GM12874 (cell line): Measurements from ENCODE around the gene F2RL3.

Experiments
- TF ChIP-seq, protein P1 (sequence below): IDR thresholded peaks from 2 replicates; pipeline ENCODE4 v1.5.1; 2011; ENCODE audit warnings: low read depth, mild to moderate bottlenecking, control low read depth, low read length, moderate library complexity; ENCODE audit not compliant: insufficient read depth

F2RL3 gene

DNA sequence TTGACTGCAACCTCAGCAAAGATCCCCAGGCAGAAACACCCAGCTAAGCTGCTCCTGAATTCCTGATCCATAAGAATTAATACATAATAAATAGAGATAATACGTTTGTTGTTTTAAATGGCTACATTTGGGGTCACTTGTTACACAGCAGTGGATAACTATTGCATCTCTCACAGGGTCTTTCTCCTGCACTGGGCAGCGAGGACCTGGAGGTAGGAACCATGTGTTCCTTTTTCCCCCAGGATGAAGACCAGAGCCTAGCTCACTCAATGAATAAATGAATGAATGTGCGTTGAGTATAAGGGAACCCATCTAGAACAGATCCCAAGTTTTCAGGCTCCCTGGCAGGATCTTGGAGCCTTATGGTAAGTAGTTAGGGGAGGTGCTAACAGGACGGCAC is 30.7 kb downstream of the F2RL3 start:
- TF ChIP-seq, protein P1, sequence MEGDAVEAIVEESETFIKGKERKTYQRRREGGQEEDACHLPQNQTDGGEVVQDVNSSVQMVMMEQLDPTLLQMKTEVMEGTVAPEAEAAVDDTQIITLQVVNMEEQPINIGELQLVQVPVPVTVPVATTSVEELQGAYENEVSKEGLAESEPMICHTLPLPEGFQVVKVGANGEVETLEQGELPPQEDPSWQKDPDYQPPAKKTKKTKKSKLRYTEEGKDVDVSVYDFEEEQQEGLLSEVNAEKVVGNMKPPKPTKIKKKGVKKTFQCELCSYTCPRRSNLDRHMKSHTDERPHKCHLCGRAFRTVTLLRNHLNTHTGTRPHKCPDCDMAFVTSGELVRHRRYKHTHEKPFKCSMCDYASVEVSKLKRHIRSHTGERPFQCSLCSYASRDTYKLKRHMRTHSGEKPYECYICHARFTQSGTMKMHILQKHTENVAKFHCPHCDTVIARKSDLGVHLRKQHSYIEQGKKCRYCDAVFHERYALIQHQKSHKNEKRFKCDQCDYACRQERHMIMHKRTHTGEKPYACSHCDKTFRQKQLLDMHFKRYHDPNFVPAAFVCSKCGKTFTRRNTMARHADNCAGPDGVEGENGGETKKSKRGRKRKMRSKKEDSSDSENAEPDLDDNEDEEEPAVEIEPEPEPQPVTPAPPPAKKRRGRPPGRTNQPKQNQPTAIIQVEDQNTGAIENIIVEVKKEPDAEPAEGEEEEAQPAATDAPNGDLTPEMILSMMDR, result no peak

DNA sequence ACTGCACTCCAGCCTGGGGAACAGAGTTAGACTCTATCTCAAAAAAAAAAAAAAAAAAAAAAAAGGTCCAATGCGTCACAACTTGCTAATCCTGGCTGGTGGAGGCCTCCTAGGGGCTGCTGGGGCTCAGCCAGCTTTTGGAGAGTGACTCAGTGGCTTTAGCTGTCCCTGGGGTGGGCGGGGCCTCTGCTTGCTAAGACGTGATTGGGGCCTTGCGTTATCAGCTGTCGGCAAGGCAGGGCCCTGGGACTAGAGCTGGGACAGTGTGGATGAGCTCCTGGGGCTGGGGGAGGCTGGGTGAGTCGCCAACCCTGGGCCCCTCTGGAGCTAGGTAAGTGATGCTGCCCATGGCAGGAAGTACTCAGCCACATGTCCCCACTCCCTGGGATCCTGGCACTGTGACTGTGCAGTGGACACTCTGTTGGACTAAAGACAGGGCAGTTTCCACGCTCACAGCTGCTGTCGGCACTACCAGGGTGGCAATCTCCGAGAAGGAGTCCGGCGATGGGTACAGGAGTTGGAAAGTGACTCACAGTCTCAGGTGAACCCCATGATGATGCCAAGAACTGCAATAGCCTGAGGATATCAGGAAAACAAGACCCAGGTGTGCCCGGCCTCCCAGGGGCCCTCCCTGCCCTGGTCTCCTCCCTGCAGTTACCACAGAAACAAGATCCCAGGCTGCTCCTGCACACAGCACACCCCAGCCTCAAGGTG is 32.2 kb downstream of the F2RL3 start:
- TF ChIP-seq, protein P1, result no peak

DNA sequence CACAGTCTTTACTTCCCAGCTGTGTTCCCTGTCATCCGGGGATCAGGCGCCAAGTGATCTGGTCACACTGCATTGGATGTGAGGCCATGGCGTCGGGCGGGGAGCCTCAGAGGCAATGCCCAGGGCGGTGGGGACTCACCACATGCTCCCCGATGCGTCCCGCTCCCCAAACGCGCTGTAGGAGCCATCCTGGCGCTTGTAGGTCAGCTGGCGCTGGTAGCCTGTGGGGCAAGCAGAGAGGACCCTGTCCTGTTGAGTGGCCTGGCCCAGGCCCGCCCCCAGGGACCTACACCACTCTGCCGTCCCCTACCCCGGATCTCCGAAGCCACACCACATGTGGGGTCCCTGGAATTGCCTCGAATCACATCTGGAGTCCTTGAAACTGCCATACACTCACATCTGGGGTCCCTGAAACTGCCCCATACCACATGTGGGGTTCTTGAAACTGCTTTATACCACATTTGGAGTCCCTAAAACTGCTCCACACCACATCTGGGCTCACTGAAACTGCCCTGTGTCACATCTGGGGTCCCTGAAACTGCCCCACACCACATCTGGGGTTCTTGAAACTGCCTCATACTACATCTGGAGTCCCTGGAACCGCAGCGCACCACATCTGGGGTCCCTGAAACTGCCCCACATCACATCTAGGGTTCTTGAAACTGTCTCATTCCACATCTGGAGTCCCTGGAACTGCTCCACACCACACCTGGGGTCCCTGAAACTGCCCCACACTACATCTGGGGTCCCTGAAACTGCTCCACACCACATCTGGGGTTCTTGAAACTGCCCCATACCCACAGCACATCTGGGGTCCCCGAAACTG is 33.2 kb downstream of the F2RL3 start:
- TF ChIP-seq, protein P1, result no peak

DNA sequence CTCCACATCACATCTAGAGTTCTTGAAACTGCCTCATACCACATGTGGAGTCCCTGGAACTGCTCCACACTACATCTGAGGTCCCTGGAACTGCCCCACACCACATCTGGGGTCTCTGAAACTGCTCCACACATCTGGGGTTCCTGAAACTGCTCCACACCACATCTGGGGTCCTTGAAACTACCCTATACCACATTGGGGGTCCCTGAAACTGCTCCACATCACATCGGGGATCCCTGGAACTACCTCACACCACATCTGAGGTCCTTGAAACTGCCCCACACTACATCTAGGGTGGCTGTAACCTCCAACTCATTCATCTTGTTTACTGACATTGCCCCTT is 33.8 kb downstream of the F2RL3 start:
- TF ChIP-seq, protein P1, result no peak

DNA sequence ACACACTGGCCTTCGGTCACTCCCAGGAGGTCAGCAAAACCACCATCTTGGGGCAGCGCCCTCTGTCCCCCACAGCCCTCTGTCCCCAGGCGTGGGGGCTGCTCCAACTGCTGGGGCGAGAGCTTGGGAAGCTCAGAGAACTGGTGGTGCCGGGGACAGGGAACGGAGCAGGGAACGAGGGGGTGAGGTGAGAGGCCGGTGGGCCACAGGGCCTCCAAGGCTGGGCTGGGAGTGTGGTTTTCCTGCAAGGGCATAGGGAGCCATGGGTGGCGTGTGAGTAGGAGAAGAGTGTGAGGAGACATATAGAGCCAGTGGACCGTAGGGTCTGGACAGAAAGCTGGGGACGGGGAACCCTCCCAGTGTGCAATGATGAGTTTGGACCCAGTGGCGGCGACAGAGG is 34.1 kb downstream of the F2RL3 start:
- TF ChIP-seq, protein P1, result no peak

DNA sequence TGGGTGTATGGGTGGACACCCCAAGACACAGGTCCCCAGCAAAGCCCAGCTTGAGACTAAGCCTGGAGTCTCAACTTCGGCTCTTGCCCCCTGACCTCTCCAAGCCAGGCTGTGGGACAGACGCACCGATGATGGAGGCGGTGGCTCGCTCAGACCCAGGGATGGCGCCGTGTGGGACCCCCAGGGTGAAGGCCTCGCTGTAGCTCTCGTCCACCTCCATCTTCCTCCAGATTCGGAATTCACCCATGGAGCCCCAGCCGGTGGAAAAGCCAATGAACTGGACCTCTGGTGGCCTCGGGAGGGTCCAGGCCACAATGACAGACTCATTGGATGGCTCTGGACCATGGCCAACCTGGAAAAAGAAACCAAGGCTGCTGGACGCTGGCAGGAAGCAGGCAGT is 39.1 kb downstream of the F2RL3 start:
- TF ChIP-seq, protein P1, result no peak

DNA sequence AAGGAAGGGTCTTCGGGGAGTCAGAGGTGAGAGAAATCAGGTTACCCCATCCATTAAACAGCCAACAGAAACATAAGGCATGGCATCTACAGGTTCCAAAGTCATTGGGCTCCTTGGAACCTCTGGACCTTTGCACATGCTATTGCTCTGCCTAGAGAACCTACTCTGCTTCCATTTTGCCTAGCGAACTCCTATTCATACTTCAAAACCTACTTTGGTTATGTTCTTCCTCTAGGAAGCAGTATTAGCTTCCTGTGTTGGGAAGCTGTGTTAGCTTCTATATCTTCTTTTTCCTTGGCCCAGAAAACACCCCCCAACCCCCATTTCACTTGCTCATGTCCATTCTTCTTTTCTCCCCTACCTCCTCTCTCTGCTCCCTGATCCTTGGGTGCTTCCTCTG is 39.6 kb downstream of the F2RL3 start:
- TF ChIP-seq, protein P1, result no peak
